Stimulated activated CD8-positive, alpha-beta memory T cell treated with anti-CD3 and anti-CD28 coated beads, Interleukin-15, amount 100 ng/mL, for 24 hours (primary cell): ENCODE measurements around the gene CEMIP.

Experiments used
- DNase-seq: peaks from one replicate; pipeline ENCODE4 v3.0.0-alpha.2; 2020; ENCODE audit warnings: low read depth

Gene CEMIP, protein sequence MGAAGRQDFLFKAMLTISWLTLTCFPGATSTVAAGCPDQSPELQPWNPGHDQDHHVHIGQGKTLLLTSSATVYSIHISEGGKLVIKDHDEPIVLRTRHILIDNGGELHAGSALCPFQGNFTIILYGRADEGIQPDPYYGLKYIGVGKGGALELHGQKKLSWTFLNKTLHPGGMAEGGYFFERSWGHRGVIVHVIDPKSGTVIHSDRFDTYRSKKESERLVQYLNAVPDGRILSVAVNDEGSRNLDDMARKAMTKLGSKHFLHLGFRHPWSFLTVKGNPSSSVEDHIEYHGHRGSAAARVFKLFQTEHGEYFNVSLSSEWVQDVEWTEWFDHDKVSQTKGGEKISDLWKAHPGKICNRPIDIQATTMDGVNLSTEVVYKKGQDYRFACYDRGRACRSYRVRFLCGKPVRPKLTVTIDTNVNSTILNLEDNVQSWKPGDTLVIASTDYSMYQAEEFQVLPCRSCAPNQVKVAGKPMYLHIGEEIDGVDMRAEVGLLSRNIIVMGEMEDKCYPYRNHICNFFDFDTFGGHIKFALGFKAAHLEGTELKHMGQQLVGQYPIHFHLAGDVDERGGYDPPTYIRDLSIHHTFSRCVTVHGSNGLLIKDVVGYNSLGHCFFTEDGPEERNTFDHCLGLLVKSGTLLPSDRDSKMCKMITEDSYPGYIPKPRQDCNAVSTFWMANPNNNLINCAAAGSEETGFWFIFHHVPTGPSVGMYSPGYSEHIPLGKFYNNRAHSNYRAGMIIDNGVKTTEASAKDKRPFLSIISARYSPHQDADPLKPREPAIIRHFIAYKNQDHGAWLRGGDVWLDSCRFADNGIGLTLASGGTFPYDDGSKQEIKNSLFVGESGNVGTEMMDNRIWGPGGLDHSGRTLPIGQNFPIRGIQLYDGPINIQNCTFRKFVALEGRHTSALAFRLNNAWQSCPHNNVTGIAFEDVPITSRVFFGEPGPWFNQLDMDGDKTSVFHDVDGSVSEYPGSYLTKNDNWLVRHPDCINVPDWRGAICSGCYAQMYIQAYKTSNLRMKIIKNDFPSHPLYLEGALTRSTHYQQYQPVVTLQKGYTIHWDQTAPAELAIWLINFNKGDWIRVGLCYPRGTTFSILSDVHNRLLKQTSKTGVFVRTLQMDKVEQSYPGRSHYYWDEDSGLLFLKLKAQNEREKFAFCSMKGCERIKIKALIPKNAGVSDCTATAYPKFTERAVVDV (N-terminal part only)

GRCh38 chr15:80778964-80779657, at the start of gene CEMIP:
TSS of gene CEMIP (plus strand) at chr15:80779370. CDS start at chr15:80873880, 94,510 bp downstream.
- DNase-seq: peak; percentile 37

DNA sequence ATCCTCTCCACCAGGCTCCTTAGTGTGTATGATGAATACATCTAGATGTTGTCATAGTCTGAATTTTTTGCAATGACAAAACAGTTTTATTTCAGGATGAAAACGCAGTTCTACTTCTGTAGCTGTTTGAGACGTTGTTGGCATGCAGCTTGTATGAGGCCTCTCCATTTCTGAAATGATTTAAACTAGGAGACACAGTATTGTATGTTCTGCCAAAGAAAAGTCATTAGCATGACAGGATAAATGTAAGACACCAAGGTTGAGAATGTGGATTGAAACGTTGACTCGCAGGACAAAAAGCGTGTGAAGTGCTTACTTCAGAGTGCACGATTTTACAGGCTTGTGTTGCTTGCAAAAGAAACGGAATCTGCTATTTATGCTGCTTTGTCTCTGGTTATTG, 48.8 kb upstream of the CEMIP start:
- no peak for DNase-seq

DNA sequence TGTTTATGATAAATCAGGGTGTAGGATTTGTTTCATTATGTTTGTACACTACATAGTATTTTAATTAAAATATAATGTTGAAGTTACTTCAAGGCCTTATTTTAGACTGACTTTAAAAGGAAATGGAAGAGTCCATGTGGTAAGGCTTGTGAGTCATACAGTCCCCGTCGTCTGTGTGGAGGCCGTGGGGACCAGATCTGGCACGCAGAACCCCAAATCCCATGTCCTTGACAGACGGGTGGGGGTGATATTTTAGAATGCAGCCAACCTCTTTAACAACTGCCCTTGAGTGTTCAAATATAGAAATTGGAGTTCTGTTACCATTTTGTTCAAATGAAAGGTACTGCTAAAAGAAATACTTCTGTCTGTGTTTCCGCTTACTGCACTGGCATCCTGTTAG, 48.2 kb upstream of the CEMIP start:
- no peak for DNase-seq

- no peak for DNase-seq
These were observed 47.0 kb upstream of the CEMIP start for GRCh38 chr15:80732167-80732566.

- no peak for DNase-seq
These were observed 46.4 kb upstream of the CEMIP start for GRCh38 chr15:80732818-80733217.

DNA sequence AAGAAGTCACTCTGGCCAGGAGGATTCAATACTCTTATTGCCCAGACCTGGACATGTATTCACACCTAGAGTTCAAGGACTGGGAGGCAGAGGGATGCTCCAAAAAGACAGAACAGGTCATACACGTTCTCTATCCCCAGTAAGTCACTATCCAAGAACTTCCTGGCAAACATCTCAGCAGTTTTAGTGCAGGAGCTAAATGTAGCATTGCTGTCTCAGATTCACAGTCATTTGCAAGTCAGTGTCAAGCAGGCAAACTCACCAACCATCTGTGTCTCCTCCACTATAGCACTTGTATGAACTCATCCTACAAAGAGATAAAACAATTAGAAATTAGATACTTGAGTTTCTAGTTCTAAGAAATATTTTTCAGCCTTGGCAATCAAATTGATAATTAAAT, 45.7 kb upstream of the CEMIP start:
- DNase-seq: no peak

DNA sequence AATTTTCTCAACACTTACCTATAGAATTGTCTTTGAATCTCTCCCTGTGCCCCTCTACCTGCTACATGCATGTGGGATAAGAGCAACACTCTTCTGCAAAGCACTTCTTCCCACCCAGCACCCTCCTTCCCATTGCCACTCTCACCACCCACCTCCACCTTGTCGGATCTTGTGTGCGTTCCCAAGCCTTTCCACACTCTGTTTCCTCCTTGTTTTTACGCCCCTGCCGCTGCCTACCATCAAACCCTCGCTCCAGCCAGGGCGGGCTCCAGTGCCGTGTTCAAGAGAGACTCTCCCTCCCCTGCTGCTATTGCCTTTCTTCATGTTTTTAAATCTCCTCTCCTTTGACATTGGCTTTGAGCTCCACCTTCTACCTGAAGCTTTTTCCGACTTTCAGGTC, 43.8 kb upstream of the CEMIP start:
- DNase-seq: no peak

GRCh38 chr15:80736560-80736959, 42.6 kb upstream of the CEMIP start:
- no peak for DNase-seq

GRCh38 chr15:80739919-80740318, 39.3 kb upstream of the CEMIP start:
- DNase-seq: no peak

GRCh38 chr15:80742081-80742480, 37.1 kb upstream of the CEMIP start:
- no peak for DNase-seq

DNA sequence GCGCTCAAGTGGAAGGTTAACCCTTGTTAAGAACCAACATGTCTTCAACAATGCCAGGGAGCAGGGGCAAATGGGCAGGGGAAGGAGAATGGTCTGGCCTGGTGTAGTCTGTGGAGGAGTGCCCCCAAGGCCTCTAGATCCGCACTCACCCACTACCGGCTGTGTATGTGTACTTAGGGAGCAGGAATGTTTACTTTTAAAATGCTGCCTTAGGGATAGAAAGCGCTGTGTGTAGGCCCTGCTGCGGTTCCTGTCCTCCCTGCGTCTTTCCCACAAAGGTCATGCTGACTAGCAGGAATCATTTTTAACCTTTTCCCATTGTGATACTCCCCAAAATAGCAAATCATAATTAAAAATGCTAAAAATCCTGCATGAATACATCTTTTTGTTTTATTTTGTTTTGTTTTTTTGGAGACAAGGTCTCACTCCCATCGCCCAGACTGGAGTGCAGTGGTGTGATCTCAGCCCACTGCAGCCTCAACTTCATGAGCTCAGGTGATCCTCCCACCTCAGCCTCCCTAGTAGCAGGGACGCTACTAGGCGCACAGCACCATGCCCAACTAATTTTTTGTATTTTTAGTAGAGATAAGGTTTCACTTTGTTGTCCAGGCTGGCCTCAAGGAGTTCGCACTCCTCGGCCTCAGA, 35.9 kb upstream of the CEMIP start:
- no peak for DNase-seq

DNA sequence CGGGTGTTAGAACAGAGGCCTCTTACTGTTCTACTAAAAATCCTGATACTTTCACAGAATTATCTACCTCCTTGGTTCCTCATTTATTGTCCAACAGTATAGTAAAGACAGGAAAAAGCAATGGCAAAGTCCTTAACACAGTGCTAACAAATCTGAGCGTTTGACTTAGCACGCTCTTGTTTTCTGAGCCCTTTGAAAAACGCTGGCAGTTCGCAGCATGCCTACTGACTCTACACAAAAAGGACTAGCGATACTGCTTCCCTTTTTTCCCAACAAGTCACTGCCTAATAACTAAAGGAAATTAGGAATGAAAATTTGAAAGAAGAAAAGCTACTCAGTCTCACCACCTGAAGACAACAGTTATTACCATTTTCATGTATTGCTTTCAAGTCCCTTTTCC, 34.8 kb upstream of the CEMIP start:
- DNase-seq: no peak

GRCh38 chr15:80744826-80745225, 34.3 kb upstream of the CEMIP start:
- DNase-seq: no peak

- DNase-seq: no peak
These were observed 33.3 kb upstream of the CEMIP start for GRCh38 chr15:80745888-80746287.

DNA sequence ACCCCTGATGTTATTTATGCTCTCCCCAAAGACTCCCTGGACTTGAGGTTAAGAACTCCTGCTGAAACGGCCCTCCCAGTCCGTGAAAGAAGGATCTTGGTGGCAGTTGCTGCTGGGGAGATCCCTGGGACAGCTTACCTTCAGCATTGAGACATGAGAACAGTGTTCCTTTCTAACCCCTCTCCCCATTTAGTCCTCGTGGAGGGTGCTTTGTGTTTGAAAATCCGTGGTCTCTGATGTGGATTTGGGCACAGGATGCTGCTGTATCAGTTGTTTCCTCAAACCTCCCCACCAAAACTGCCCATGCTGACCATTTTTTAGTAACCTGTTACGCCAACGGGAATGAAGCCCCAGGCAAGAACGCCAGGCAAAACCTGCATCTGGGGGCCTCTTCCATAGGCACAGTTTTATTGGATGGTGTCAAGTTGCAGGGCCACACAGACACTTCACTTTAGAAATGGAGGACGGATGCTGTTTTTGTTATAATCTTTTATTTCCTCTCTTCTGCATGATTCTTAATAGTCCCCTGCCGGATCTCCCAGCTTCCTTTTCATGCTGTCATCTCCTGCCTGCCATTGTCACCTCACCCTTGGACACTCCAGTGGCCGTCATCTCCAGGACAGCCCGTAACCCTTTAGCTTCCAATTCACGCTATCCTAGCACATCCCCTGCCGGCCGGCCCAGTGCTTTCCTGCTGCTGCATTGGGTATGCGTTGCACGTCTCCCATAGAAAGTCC, 31.7 kb upstream of the CEMIP start:
- no peak for DNase-seq

DNA sequence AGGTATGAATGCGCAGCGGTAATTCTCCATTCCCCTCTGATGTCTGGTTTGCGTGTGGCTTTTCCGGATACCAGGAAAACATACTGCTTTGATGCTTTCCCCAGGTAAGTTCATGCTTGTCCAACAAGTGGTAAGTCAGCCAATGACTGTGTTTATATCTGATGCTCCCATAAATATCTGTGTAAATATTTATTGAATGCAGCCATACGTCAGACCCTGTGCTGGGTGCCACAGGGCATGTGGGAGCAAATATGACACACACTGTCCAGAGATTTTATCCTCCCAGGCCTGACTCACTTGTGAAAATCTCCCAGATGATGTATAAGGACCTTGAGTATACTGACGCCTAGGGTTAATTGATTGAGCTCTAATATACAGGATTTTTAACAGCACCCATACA, 29.6 kb upstream of the CEMIP start:
- no peak for DNase-seq

- no peak for DNase-seq
These were observed 28.6 kb upstream of the CEMIP start for GRCh38 chr15:80750575-80750974.

DNA sequence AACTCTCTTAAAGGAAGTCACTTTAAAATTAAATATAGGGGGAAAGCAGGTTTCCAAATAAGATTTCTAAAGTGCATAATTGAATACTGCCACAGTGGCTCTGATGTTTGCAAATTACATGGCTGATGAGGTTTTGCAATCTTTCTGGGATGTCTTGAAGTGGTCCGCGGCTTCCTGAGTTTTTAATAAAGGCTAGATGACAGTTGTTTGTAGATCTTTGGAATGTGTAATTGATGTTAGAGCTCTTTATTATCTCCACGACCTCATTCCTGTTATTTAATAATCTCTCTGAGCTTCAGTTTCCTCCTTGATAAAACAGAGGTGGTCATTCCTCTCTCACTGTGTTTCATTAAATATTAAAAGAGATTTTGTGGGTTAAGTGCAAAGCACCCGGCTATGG, 27.0 kb upstream of the CEMIP start:
- no peak for DNase-seq

GRCh38 chr15:80753161-80753560, 26.0 kb upstream of the CEMIP start:
- DNase-seq: no peak

DNA sequence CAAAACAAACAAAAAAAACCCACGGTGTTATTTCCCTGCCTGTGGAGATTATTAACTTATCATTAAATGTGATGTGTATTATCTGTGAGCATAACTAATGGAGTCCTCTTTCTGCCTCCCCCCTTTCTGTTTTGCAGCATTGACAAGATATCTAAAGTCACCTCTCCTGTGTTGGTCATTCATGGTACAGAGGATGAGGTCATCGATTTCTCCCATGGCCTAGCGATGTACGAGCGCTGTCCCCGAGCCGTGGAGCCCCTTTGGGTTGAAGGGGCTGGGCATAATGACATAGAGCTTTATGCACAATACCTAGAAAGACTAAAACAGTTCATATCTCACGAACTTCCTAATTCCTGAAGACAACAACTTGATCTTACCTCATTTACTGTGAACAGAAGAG, 25.2 kb upstream of the CEMIP start:
- DNase-seq: no peak

DNA sequence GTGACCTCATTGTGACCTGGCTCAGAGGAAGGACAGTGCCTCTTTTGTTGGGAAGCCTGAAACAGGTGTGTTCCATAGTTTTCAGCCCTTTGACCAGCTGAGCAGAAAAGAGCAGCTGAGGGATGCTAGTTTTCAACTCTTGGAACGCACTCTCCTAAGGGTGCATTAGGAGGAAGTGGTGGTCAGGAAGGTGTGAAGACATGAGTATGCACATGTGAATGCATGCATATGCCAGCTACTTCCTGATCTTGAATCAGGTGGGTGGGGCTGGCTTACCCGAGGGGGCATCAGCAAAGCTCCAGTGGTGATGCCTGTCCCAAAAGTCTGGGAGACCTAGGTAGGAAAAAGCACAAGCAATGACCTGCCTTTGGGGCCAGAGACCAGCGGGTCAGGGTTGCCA, 23.3 kb upstream of the CEMIP start:
- DNase-seq: no peak
